ENCODE measurements around the gene IFNA6. TPM values are rescaled to one million over a fixed set of nuclear protein-coding genes. Genes with fewer than 3 reads are reported as not detected.
"Not testable (repeated sequence)": the region's sequence is repeated elsewhere in the genome, so short reads cannot be mapped to it uniquely, and the experiment has no call there.

IFNA6 gene
- total and polyA plus RNA-seq, 2 experiments from 2014 or later: not detected

DNA sequence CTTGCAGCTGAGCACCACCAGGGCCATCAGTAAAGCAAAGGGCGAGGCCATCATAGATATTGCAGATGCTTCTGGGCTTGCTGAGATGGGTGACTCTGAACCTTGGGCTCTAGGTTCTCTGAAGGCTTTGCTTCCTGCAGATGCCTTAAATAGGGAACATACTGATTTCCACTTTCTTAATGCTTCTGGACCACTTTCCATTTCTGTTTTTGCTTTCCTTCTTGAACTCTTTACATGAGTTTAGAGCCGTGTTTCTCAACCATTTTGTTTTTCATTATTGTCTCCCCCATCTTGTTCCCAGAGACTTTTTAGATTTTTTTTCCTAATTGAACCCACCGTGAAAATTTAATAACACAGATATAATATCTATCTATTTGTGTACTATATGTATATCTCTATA, 17.3 kb upstream of the IFNA6 start, which contains the start of gene IFNA13:
TSS of gene IFNA13 (minus strand) at position 101 of the 400 bp plus-strand sequence. CDS start at position 54, 47 bp downstream.
- TF ChIP-seq EZH2 (IDR thresholded peaks at IDR 0.05; ENCODE audit: insufficient read depth, poor library complexity, severe bottlenecking): no peak
- no peak for TF ChIP-seq EZH2phosphoT487 (IDR thresholded peaks at IDR 0.05; ENCODE audit: insufficient read depth, low read depth)
- H3K4me3 ChIP-seq: no peak within 1 kb of the TSS
- no peaks in the 10 kb centered on the region for H3F3A ChIP-seq (ENCODE audit: insufficient read depth)
- H3K79me2 ChIP-seq (ENCODE audit: insufficient read depth): no peaks in the 10 kb centered on the region
- WGBS, 2 experiments (ENCODE audit: low coverage in 1 of 2, low lambda C conversion rate in 2 of 2, missing lambda C conversion rate in 2 of 2): 36 to 42% methylated on average over 3 of the region's 3 CpGs
- H3K27me3 ChIP-seq (replicated peaks; ENCODE audit: insufficient read depth): peaks cover 38% of the 10 kb centered on the region
- no peaks in the 10 kb centered on the region for H3K9me3 ChIP-seq (ENCODE audit: low read depth)
- no peak for DNase-seq
- no peak within 1 kb of the TSS for H3K4me2 ChIP-seq (ENCODE audit: unreplicated experiment)
- no peak within 1 kb of the TSS for H3K27ac ChIP-seq
- H3K4me1 ChIP-seq (ENCODE audit: insufficient read depth): no peaks in the 10 kb centered on the region
- H4K20me1 ChIP-seq (ENCODE audit: insufficient read depth): no peaks in the 10 kb centered on the region
- no peak within 1 kb of the TSS for H3K9ac ChIP-seq
- no peak within 1 kb of the TSS for H2AFZ ChIP-seq
- no peaks in the 10 kb centered on the region for H3K36me3 ChIP-seq (ENCODE audit: low read depth)
- in situ Hi-C loops (cut with MboI): no loop called here
- no peaks in the 10 kb centered on the region for H3K9me2 ChIP-seq (ENCODE audit: insufficient read depth)

DNA sequence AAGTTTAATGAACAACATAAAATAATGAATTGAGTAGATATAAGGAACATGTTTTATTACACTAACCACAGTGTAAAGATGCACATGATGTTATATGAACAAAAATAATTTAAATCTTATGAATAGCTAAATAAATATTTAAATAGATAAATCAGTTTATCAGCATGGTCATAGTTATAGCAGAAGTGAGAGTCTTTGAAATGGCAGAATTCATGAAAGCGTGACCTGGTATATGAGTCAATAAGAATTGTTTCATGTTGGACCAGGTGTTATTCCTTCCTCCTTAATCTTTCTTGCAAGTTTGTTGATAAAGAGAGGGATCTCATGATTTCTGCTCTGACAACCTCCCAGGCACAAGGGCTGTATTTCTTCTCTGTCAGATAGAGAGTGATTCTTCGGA, 16.5 kb upstream of the IFNA6 start:
- WGBS, 2 experiments (ENCODE audit: low coverage in 1 of 2, low lambda C conversion rate in 2 of 2, missing lambda C conversion rate in 2 of 2): 88 to 97% methylated on average over 1 of the region's 2 CpGs
- H2AFZ ChIP-seq; H3K9me2 ChIP-seq (ENCODE audit: insufficient read depth); H3K27ac ChIP-seq; H3K9me3 ChIP-seq (ENCODE audit: low read depth); H3K36me3 ChIP-seq (ENCODE audit: low read depth); H3K4me1 ChIP-seq (ENCODE audit: insufficient read depth); H3K79me2 ChIP-seq (ENCODE audit: insufficient read depth); in situ Hi-C loops (cut with MboI); DNase-seq; H3K4me2 ChIP-seq (ENCODE audit: unreplicated experiment); H3K9ac ChIP-seq; H4K20me1 ChIP-seq (ENCODE audit: insufficient read depth); H3K4me3 ChIP-seq; H3F3A ChIP-seq (ENCODE audit: insufficient read depth): not testable (repeated sequence)
- peaks cover 38% of the 10 kb centered on the region for H3K27me3 ChIP-seq (replicated peaks; ENCODE audit: insufficient read depth)

DNA sequence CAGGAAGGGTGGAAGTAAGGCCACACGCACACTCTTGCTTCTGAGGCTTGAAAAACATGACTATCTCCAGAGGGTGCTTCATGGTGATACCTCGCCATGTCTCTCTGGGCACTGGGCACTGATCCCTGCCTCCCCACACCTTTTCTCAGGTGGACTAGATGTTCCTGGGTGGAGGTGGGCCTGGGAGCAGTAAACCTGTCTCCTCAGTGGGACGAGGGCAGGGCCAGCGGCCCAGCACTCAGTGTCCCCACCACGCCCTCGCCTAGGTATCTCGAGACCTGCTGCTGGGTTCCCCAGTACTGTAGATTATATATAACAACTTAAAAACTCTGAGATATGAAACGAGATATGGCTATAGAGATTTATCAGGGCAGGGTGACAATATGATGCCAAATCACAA, 11.6 kb upstream of the IFNA6 start:
- TF ChIP-seq EZH2phosphoT487 (IDR thresholded peaks at IDR 0.05; ENCODE audit: insufficient read depth, low read depth) (no peak), EZH2 (IDR thresholded peaks at IDR 0.05; ENCODE audit: insufficient read depth, poor library complexity, severe bottlenecking) (no peak)
- DNase-seq: no peak
- no peaks in the 10 kb centered on the region for H3K9me2 ChIP-seq (ENCODE audit: insufficient read depth)
- in situ Hi-C loops (cut with MboI): no loop called here
- no peaks in the 10 kb centered on the region for H3K79me2 ChIP-seq (ENCODE audit: insufficient read depth)
- H2AFZ ChIP-seq: no peak overlapping the region
- H3K27me3 ChIP-seq (replicated peaks; ENCODE audit: insufficient read depth): peaks cover 46% of the 10 kb centered on the region
- no peak overlapping the region for H3K9ac ChIP-seq
- H3K4me1 ChIP-seq (ENCODE audit: insufficient read depth): no peaks in the 10 kb centered on the region
- H4K20me1 ChIP-seq (ENCODE audit: insufficient read depth): no peaks in the 10 kb centered on the region
- 71 to 75% methylated on average over 8 of the region's 8 CpGs for WGBS, 2 experiments (ENCODE audit: low coverage in 1 of 2, low lambda C conversion rate in 2 of 2, missing lambda C conversion rate in 2 of 2)
- H3K9me3 ChIP-seq (ENCODE audit: low read depth): no peaks in the 10 kb centered on the region
- no peaks in the 10 kb centered on the region for H3F3A ChIP-seq (ENCODE audit: insufficient read depth)
- no peaks in the 10 kb centered on the region for H3K36me3 ChIP-seq (ENCODE audit: low read depth)
- no peak overlapping the region for H3K4me2 ChIP-seq (ENCODE audit: unreplicated experiment)
- H3K4me3 ChIP-seq: no peak overlapping the region
- H3K27ac ChIP-seq: no peak overlapping the region

DNA sequence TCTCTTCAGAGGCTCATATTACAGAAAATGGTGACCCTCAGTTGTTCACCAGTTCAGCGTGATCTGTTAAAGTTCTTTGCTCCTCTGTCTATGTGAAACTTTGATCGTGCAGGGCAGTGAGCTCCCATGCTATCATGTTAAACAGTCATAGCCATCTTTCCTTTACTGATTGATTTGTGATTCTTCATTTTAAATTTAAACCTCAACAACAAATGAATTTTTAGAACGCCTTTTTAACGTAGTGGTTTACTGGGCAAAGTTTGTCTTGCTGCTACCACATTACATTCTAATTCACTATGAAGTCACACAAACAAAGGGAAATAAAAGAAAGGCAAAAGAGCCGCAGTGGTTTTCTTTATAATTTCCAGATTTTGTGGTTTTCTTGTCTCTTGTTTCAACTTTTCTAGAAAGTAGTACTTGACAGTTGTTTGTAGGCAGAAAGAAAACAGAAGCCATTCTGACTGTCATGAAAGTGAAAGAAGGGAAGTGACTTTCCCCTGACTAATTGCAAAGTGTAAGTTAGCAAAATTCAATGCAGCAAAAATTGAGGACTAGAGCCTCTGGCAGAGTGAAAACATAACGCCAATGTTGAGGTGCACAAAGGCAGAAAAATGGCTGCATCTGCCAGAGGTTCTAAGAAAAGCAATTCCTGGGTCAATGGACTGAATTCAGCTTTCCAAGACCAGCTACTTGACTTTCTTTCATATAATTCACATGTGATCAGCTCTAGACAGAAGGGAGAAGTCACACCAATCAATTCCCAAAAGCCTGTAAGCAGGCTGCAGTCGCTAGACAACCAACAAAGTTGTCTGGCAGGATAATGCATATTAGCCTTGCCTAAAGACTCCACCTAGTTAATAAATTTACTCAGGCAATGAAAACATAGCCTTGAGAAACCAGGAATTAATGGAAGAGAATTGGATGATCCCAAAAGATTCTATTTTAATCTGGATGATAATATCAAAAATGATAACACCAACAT, 7.1 kb upstream of the IFNA6 start:
- Histone ChIP-seq H3F3A (ENCODE audit: insufficient read depth) (no peaks in the 10 kb centered on the region), H3K27ac (no peak overlapping the region), H4K20me1 (ENCODE audit: insufficient read depth) (no peaks in the 10 kb centered on the region), H3K9me2 (ENCODE audit: insufficient read depth) (no peaks in the 10 kb centered on the region), H3K79me2 (ENCODE audit: insufficient read depth) (no peaks in the 10 kb centered on the region), H3K4me1 (ENCODE audit: insufficient read depth) (no peaks in the 10 kb centered on the region), H3K27me3 (replicated peaks; ENCODE audit: insufficient read depth) (peaks cover 39% of the 10 kb centered on the region), H3K4me2 (ENCODE audit: unreplicated experiment) (peak overlapping the region; percentile 37), H3K4me3 (peak overlapping the region; percentile 48), H3K9ac (no peak overlapping the region), H3K36me3 (ENCODE audit: low read depth) (no peaks in the 10 kb centered on the region), H3K9me3 (ENCODE audit: low read depth) (no peaks in the 10 kb centered on the region), H2AFZ (peak overlapping the region; percentile 78)
- peak; percentile 9 for DNase-seq
- 19 to 20% methylated on average over 7 of the region's 7 CpGs for WGBS, 2 experiments (ENCODE audit: low coverage in 1 of 2, low lambda C conversion rate in 2 of 2, missing lambda C conversion rate in 2 of 2)
- in situ Hi-C loops (cut with MboI): no loop called here
- TF ChIP-seq EZH2phosphoT487 (IDR thresholded peaks at IDR 0.05; ENCODE audit: insufficient read depth, low read depth): no peak
- TF ChIP-seq EZH2 (IDR thresholded peaks at IDR 0.05; ENCODE audit: insufficient read depth, poor library complexity, severe bottlenecking): no peak
